SJCRH30 (cell line): ENCODE measurements around the gene TCAP. TPM values are rescaled to one million over a fixed set of nuclear protein-coding genes. Genes with fewer than 3 reads are reported as not detected.

Experiments used
- DNase-seq, 2 experiments: peaks; one replicate each; pipeline ENCODE4 v3.0.0-alpha.2; 2015 to 2020
- H3K27ac ChIP-seq: fragments of 250-450 bp; sonication (Bioruptor Pico); 2 replicates; pipeline ENCODE4 v1.5.1; 2020; ENCODE audit warnings: mild to moderate bottlenecking, moderate library complexity
- H3K27me3 ChIP-seq: fragments of 250-450 bp; sonication (Bioruptor Pico); 2 replicates; pipeline ENCODE4 v1.5.1; 2020; ENCODE audit warnings: mild to moderate bottlenecking, moderate library complexity
- H3K36me3 ChIP-seq: fragments of 250-450 bp; sonication (Bioruptor Pico); 2 replicates; pipeline ENCODE4 v1.5.1; 2020; ENCODE audit warnings: mild to moderate bottlenecking, moderate library complexity
- H3K4me1 ChIP-seq: fragments of 250-450 bp; sonication (Bioruptor Pico); 2 replicates; pipeline ENCODE4 v1.5.1; 2020; ENCODE audit warnings: mild to moderate bottlenecking, moderate library complexity
- H3K4me3 ChIP-seq: fragments of 250-450 bp; sonication (Bioruptor Pico); 2 replicates; pipeline ENCODE4 v1.5.1; 2020; ENCODE audit warnings: mild to moderate bottlenecking, moderate library complexity
- H3K9me3 ChIP-seq: fragments of 250-450 bp; sonication (Bioruptor Pico); replicated peaks from 2 replicates; pipeline ENCODE4 v1.5.1; 2020; ENCODE audit warnings: mild to moderate bottlenecking, moderate library complexity
- total RNA-seq: library from RNA; depleted of rRNA; stranded (reverse); fragments of >200 nt; shearing (Covaris generic); gene quantifications from 2 replicates; pipeline ENCODE4 v1.2.3, GENCODE V29; 2014

The TCAP gene
- total RNA-seq, 1 experiment from 2014 or later: 0.73 TPM

DNA sequence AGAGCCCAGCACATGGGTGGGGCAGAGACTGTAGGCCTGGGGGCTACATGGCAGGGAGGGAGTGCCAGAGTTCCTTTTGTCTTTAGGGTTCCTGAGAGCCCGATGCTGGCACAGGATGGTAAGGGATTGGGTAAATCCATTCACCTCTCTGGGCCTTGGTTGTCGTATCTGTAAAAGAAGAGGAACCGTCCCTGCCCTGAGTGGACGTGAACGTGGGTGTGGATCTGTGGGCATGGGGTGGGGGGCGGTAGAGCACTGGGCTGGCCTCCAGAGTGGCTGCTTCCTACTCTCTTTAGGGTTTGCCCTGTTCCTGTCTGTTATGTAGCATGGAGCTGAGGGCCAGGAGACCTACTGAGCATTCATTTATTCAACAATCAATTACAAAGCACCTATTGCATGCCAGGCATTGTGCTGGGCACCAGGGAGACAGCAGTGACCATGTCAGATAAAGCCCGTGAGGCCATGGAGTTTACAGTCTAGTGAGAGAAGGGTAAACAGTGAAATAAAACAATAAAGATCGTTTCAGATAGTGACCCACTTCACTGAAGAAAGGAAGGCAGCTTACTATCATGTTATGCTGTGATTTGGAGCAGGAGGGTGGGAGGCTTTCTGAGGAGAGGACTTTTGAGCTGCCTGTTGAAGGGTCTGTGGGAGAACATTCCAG lies 13.1 kb upstream of the TCAP start:
- Histone ChIP-seq H3K27me3 (no peaks in the 10 kb centered on the region), H3K4me3 (no peak overlapping the region), H3K27ac (no peak overlapping the region), H3K4me1 (peaks cover 13% of the 10 kb centered on the region), H3K36me3 (no peaks in the 10 kb centered on the region), H3K9me3 (no peaks in the 10 kb centered on the region)
- DNase-seq: no peak

DNA sequence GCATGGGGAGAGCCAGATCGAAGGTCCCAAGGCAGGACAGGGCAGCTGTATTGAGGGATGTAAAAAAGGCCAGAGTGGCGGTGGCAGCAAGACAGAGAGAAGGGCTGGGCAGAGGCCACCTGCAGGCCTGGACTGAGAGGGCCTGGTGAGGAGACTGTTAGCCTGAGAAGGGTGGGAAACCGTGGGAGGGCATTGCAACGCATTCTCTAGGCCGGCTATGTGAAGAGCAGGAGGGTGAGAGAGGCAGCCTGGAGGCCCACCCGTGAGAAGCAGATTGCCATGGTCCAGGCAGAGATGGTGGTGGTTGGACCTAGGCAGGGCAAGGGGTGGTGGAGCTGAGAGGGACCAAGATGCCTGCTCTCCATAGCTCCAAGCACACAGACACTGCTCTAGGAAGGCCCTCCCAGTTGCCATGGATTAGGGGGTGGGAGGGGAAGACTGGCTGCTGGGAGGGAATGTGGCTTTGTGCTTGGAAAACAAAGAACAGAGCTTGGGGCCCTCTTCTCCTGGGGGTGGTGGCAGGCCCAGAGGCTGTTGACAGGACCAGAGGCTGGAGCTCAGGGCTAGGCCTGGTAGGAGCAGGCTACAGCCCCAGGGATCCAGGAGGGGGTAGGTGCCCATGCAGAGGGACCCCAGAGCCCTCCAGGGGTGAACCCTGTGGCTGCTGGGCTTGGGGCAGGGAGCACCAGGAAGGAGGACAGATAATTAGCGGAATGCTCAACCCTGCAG lies 12.4 kb upstream of the TCAP start:
- Histone ChIP-seq H3K4me3 (no peak overlapping the region), H3K27me3 (no peaks in the 10 kb centered on the region), H3K27ac (peak overlapping the region; percentile 15; the same call in 1 of the 2 replicates), H3K36me3 (no peaks in the 10 kb centered on the region), H3K4me1 (peaks cover 13% of the 10 kb centered on the region), H3K9me3 (no peaks in the 10 kb centered on the region)
- peak; percentile 64 to 74 for DNase-seq

DNA sequence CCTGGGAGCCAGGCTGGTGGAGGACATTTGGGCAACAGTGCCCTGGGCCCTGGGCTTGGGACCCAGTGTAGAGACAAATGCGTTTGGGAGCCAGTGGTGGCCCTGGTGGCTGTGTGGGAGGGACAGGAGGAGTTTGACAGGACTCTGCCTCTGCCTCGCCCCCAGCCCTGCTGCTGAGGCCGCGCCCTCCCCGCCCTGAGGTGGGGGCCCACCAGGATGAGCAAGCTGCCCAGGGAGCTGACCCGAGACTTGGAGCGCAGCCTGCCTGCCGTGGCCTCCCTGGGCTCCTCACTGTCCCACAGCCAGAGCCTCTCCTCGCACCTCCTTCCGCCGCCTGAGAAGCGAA lies 11.9 kb upstream of the TCAP start:
- peaks cover 13% of the 10 kb centered on the region for H3K4me1 ChIP-seq
- H3K27me3 ChIP-seq: no peaks in the 10 kb centered on the region
- no peaks in the 10 kb centered on the region for H3K36me3 ChIP-seq
- no peak for DNase-seq
- no peaks in the 10 kb centered on the region for H3K9me3 ChIP-seq
- H3K27ac ChIP-seq: peak overlapping the region; percentile 15; the same call in 1 of the 2 replicates
- H3K4me3 ChIP-seq: no peak overlapping the region

DNA sequence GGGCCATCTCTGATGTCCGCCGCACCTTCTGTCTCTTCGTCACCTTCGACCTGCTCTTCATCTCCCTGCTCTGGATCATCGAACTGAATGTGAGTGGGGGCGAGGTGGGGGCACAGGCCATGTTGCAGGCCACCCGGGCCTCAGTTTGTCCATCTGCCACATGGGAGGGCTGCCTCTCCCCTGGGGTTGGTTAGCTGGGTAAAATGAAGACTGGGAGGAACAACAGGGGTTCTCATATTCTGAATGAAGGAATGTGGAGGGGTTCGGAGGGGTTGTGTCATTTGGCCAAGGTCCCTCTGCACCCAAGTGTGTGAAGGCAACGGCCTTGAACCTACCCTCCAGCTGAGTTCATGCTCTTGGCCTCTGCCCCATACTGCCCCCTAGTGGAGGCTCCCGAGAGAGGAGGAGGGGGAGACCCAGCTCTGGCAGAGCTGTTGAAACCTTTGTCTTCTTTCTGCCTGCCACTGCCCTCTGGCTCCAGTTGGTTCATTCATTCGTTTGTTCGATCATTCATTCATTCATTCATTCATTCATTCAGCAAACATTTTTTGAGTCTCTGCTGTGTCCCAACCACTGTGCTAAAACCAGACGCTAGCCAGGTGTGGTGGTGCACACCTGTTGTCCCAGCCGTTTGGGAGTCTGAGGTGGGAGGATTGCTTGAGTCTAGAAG lies 11.4 kb upstream of the TCAP start:
- no peak overlapping the region for H3K27ac ChIP-seq
- peaks cover 13% of the 10 kb centered on the region for H3K4me1 ChIP-seq
- H3K36me3 ChIP-seq: no peaks in the 10 kb centered on the region
- no peak overlapping the region for H3K4me3 ChIP-seq
- peak; percentile 69 to 76 for DNase-seq
- H3K9me3 ChIP-seq: no peaks in the 10 kb centered on the region
- no peaks in the 10 kb centered on the region for H3K27me3 ChIP-seq

DNA sequence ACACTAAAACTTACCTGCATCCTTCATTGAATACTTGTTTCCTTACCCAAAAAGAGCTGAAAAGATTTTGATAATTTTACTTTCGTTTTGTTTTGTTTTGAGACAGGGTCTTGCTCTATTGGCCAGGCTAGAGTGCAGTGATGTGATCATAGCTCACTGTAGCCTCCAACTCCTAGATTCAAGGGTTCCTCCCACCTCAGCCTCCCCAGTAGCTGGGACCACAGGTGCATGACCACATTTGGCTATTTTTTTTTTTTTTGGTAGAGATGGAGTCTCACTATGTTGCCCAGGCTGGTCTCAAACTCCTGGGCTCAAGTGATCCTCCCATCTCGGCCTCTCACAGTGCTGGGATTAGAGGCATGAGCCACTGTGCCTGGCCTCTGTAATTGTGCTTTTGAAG lies 10.0 kb upstream of the TCAP start:
- H3K4me3 ChIP-seq: no peak overlapping the region
- H3K36me3 ChIP-seq: no peaks in the 10 kb centered on the region
- no peaks in the 10 kb centered on the region for H3K9me3 ChIP-seq
- peaks cover 23% of the 10 kb centered on the region for H3K4me1 ChIP-seq
- DNase-seq: no peak
- H3K27ac ChIP-seq: no peak overlapping the region
- H3K27me3 ChIP-seq: no peaks in the 10 kb centered on the region

DNA sequence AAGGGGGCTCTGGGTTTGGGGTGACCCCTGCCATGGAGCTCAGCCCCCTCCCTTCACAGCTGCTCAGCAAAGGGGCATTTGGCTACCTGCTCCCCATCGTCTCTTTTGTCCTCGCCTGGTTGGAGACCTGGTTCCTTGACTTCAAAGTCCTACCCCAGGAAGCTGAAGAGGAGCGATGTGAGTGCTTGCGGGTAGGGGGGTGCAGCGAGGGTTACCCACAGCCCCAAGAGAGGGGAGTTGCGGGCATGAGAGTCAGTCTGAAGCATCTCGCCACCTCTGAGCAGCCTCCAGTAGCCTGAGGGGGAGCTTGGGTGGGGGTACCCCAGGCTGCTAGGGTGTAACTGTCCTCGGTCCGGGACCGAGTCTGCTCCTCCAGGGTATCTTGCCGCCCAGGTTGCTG lies 6.8 kb upstream of the TCAP start:
- Histone ChIP-seq H3K36me3 (0 out of 2 replicates have a peak, but pooled peaks cover 2% of the 10 kb centered on the region), H3K9me3 (no peaks in the 10 kb centered on the region)
- no peak for DNase-seq

DNA sequence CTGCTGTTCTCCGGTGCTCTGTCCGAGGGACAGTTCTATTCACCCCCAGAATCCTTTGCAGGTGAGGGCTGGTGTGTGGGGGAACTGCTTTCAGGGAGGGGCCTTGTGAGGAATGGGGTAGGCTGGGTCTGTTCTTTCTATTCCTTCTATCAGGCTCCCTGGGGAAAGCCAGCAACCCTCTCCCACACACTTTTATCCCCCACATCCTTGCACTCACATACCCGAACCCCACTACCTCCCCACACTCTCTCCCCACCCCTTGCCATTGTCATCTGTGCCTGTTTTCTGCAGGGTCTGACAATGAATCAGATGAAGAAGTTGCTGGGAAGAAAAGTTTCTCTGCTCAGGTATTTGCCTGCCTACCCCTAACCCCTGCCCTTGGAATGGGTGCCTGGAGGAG lies 6.4 kb upstream of the TCAP start:
- Histone ChIP-seq H3K9me3 (no peaks in the 10 kb centered on the region), H3K4me3 (no peak overlapping the region), H3K27me3 (no peaks in the 10 kb centered on the region), H3K36me3 (0 out of 2 replicates have a peak, but pooled peaks cover 2% of the 10 kb centered on the region), H3K4me1 (peaks cover 27% of the 10 kb centered on the region), H3K27ac (no peak overlapping the region; the same call in 1 of the 2 replicates)
- DNase-seq: no peak

More for the DNA sequence above, 6.8 kb upstream of the TCAP start:
- Histone ChIP-seq H3K4me3 (no peak overlapping the region), H3K4me1 (peaks cover 27% of the 10 kb centered on the region), H3K27me3 (no peaks in the 10 kb centered on the region), H3K27ac (no peak overlapping the region)

DNA sequence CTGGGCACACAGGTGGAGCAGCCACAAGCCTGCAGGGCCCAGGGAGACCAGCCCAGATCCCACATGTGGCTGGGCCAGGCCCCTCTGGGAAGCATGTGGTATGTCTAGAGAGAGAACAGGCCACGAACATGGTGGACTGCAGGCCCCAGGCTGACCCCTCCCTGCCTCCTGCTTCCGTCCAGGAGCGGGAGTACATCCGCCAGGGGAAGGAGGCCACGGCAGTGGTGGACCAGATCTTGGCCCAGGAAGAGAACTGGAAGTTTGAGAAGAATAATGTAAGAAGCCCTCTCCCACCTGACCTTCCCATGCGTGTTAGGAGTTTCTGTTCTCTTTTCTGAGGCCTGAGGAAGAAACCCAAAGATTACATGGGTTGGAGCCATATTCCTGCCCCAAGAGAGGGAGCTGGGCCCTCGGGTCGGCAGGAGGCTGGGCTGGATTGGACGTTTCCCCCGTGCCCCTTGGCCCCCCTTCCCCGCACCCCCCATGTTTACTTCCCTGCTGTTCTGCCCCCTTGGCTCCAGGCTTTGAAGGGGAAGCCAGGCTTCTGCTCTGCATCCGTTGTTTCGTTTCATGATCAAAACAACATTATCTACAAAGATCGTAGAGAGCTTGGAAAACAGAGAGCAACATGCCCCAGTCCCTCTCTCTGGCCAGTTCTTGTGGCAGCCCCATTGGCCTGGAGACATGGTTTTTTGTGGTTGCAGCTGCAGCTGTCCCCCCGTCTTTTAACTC lies 5.7 kb upstream of the TCAP start:
- peaks cover 27% of the 10 kb centered on the region for H3K4me1 ChIP-seq
- DNase-seq: peak; percentile 55 to 73
- H3K9me3 ChIP-seq: no peaks in the 10 kb centered on the region

DNA sequence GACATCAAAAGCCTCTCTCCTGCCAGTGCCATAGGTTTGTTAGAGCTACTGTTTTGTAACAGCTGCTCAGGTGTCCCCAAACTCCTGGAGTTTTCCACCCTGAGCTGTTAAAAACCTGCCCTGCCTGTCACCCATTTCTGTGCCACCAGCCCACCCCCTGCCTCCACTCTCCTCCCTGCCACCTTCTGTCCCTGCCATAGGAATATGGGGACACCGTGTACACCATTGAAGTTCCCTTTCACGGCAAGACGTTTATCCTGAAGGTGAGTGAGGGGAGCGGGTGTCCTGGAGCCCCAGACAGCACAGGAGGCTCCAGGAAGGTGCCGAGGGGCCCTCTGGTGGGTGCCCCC lies 5.2 kb upstream of the TCAP start:
- H3K36me3 ChIP-seq: 0 out of 2 replicates have a peak, but pooled peaks cover 2% of the 10 kb centered on the region
- peaks cover 27% of the 10 kb centered on the region for H3K4me1 ChIP-seq
- DNase-seq: no peak
- H3K4me3 ChIP-seq: no peak overlapping the region
- no peaks in the 10 kb centered on the region for H3K9me3 ChIP-seq
- H3K27ac ChIP-seq: peak overlapping the region; percentile 27; the same call in 1 of the 2 replicates
- H3K27me3 ChIP-seq: no peaks in the 10 kb centered on the region

More for the DNA sequence above, 5.7 kb upstream of the TCAP start:
- Histone ChIP-seq H3K36me3 (0 out of 2 replicates have a peak, but pooled peaks cover 2% of the 10 kb centered on the region), H3K27ac (peak overlapping the region; percentile 34), H3K4me3 (no peak overlapping the region), H3K27me3 (no peaks in the 10 kb centered on the region)

DNA sequence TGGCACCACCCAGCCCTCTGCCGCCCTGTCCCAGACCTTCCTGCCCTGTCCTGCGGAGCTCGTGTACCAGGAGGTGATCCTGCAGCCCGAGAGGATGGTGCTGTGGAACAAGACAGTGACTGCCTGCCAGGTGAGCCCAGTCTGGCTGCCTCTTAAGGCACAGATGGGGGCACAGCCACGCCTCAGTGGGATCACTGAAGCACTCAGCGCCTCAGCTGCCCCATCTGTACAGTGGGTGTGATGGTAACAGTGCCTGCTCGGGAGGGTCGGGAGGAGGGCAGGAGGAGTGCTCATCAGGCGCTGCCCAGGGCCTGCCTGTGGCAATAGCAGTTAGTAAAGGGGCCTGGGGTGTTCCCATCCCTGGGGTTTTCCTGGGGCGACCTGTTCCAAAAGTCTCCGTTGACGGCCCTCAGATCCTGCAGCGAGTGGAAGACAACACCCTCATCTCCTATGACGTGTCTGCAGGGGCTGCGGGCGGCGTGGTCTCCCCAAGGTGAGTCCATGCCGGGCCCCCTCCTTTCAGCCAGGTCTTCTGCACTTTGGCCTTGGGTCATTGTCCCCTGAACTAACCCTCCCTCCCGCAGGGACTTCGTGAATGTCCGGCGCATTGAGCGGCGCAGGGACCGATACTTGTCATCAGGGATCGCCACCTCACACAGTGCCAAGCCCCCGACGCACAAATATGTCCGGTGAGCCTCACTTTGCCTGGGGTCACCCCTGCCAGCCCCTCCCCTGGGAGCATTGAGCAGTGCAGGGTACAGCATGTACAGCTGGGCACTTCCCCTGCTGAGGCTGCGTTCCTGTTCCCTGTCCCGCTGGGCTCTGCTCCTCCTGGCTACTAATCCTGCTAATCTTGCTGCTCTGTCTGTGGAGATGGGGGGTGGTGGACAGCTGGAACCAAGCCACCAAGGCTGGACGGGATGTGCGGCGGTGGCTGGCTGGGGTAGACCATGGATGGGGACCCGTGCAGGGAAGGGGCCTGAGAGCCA lies 4.5 kb upstream of the TCAP start:
- peaks cover 34% of the 10 kb centered on the region for H3K4me1 ChIP-seq
- H3K27ac ChIP-seq: peak overlapping the region; percentile 35
- H3K4me3 ChIP-seq: no peak overlapping the region
- 0 out of 2 replicates have a peak, but pooled peaks cover 2% of the 10 kb centered on the region for H3K36me3 ChIP-seq
- no peaks in the 10 kb centered on the region for H3K9me3 ChIP-seq
- H3K27me3 ChIP-seq: no peaks in the 10 kb centered on the region
- DNase-seq: peak; percentile 90 to 93

DNA sequence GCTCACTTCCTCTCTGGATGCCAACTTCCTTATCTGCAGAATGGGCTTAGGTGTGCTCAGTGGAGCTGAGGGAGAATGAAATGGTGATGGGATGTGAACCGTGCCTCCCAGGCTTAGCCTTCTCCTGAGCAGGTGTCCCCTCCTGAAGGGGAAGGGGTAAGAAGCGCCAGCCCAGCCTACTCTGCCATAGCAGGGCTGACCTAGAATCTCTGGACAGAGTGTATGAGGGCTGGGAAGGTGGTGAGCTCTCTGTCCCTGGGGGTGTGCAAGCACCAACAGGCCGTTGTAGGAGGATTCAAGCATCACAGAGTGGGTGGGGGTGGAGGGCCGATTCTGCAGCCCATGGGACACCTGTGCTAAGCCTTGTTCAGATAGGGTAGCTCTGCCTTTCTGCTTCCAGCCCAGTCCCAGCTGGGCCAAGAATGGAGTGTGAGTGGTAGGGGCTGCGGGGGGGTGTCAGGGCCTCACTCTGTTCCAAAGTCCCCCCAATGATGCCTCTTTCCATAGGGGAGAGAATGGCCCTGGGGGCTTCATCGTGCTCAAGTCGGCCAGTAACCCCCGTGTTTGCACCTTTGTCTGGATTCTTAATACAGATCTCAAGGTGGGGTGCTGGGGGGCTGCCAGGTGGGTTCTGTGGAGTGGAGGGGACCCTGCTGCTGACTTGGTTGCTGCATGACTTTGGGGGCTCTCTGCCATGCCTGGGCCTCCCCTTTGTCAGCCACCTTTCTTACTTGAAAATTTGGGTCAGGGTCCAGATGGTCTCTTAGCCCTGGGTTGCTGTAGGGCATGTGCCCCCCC lies 3.2 kb upstream of the TCAP start:
- Histone ChIP-seq H3K4me1 (peaks cover 46% of the 10 kb centered on the region), H3K9me3 (no peaks in the 10 kb centered on the region), H3K4me3 (no peak overlapping the region), H3K27ac (peak overlapping the region; percentile 35), H3K27me3 (no peaks in the 10 kb centered on the region), H3K36me3 (0 out of 2 replicates have a peak, but pooled peaks cover 2% of the 10 kb centered on the region)
- DNase-seq: no peak

DNA sequence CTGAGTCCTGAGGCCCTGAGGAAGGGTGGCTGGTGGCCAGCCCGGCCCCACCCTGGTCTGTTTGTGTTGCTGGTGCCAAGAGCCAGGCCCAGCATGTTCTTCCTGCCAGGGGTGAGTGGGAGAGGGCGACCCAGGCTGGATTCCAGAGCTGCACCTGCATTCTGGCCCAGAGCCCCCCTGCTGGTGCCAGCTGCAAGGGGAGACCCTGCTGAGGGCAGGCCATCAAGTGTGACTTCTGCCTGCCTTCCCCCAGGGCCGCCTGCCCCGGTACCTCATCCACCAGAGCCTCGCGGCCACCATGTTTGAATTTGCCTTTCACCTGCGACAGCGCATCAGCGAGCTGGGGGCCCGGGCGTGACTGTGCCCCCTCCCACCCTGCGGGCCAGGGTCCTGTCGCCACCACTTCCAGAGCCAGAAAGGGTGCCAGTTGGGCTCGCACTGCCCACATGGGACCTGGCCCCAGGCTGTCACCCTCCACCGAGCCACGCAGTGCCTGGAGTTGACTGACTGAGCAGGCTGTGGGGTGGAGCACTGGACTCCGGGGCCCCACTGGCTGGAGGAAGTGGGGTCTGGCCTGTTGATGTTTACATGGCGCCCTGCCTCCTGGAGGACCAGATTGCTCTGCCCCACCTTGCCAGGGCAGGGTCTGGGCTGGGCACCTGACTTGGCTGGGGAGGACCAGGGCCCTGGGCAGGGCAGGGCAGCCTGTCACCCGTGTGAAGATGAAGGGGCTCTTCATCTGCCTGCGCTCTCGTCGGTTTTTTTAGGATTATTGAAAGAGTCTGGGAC lies 2.4 kb upstream of the TCAP start:
- no peaks in the 10 kb centered on the region for H3K9me3 ChIP-seq
- 0 out of 2 replicates have a peak, but pooled peaks cover 2% of the 10 kb centered on the region for H3K36me3 ChIP-seq
- no peaks in the 10 kb centered on the region for H3K27me3 ChIP-seq
- no peak overlapping the region for H3K4me3 ChIP-seq
- no peak overlapping the region for H3K27ac ChIP-seq
- H3K4me1 ChIP-seq: peaks cover 52% of the 10 kb centered on the region
- no peak for DNase-seq
